Measurements from ENCODE around the gene MPV17L2.
A peak's percentile ranks its signal among the peaks of the same experiment; 100 is the strongest.
"Not testable (repeated sequence)": the region's sequence is repeated elsewhere in the genome, so short reads cannot be mapped to it uniquely, and the experiment has no call there.

MPV17L2 gene

DNA sequence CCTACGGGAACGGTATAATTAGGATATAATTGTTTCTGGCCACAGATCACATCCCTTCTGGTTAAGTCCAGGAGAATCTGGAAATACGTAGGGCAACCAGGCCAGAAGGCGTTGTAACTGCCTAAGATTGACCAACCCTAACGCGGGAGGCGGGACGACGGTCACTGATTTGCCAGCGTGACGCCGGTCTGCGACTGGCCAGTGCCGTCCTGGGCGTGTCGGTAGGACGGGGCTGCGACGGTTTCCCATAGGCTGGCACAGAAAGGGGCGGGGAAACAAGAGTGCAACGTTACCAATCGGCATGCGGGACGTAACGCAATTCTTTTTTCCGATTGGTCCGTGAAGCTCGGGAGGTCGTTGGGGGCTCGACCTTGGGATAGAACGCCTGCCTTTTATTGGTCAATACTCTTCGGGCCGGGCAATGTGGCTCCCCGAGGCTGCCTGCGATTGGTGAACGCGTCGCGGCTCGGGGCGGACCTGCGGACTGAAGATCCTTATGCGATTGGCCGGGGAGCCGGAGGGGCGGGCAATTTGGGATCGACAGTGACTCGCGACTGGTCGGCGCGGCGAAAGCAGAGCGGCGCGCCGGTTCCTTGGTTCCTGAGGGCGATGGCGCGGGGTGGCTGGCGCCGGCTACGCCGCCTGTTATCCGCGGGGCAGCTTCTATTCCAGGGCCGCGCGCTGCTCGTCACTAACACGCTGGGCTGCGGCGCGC is at the start of gene MPV17L2:
MPV17L2 (plus strand) TSS at position 546 of the 715 bp plus-strand sequence; CDS start at position 610, 64 bp downstream.
- peak; percentile 96 for DNase-seq (ENCODE audit: low read depth in 2 of 2)

DNA sequence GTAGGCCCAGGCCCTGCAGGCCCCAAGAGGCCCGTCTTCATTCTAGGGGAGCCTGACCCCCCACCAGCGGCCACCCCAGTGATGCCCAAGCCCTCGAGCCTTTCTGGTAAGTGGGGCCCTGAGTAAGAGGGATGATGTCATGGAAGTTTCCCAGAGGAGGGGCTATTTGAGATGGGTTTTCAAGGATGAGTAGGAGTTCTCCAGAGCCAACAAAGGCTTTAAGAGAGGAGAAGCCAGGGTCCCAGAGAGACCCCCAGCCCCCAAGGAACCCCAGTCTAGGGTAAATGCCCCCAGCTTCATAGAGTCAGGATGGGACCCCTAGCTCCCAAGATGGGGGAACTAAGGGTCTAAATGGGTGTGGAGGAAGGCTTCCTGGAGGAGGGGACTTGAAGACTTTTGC is 49.1 kb upstream of the MPV17L2 start:
- DNase-seq (ENCODE audit: low read depth in 2 of 2), result no peak

DNA sequence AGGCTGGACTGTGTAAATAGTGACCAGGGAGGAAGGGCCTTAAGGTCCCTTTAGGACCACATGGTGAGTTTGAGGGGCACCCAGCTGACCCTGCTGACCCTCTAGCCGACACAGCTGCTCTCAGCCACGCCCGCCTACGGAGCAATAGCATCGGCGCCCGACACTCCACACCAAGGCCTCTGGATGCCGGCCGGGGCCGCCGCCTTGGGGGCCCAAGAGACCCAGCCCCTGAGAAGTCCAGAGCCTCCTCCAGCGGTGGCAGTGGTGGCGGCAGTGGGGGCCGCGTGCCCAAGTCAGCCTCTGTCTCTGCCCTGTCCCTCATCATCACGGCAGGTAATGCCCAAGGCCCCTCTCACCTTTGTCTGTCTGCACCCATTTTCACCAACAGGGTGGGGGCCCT is 48.7 kb upstream of the MPV17L2 start:
- no peak for DNase-seq (ENCODE audit: low read depth in 2 of 2)

GRCh38 chr19:18144906-18145305 is 48.1 kb upstream of the MPV17L2 start:
- DNase-seq (ENCODE audit: low read depth in 2 of 2), result no peak

GRCh38 chr19:18145391-18145999 is 47.5 kb upstream of the MPV17L2 start:
- no peak for DNase-seq (ENCODE audit: low read depth in 2 of 2)

DNA sequence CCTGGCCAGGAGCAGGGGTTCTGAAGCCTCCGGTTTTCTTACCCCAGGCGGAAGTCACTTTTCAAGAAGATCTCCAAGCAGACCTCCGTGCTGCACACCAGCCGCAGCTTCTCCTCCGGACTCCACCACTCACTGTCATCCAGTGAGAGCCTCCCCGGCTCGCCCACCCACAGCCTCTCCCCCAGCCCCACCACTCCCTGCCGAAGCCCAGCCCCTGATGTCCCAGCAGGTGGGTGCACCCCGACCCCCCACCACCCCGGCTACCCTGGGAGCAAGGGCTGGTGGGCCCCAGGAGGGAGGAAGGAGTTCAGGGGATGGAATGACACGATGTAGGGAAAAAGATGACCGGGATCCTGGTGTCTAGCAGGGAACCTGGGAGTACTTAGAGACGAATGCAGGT is 45.6 kb upstream of the MPV17L2 start:
- DNase-seq (ENCODE audit: low read depth in 2 of 2), result no peak

DNA sequence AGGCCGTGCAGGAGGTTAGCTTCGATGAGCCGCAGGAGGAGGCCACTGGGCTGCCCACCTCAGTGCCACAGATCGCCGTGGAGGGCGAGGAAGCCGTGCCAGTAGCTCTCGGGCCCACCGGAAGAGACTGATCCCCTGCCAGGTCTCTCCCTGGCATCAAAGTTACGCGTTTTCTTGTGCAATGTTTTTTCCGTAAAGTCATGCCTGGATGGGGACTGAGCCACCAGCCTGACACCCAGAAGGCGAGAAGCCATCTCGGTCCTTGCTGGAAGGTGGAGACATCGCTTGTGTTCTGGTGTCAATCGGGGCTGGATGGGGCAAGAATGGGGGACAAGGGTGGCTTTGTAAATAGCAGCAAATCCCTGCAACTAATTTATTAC is 43.4 kb upstream of the MPV17L2 start:
- no peak for DNase-seq (ENCODE audit: low read depth in 2 of 2)

- DNase-seq (ENCODE audit: low read depth in 2 of 2), result no peak
These were observed 42.0 kb upstream of the MPV17L2 start for GRCh38 chr19:18150776-18151624.

DNA sequence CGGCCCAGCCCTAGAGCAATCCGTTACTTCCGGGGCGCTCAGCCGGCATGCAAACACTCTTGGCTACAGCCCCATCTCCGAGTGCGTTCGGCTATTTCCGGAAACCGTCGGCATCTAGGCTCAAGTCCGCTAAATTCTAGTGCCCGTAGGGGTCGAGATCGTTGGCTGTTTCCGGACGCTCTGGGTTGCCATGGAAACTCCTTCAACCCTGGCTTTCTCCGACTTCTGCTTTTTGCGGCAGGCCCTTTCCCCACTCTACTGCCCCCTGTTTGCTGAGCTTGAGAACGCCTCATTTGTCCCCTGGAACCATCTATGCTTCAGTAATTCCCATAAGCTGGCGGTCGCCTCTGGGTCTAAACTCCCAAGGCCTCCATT is 40.6 kb upstream of the MPV17L2 start:
- peak; percentile 93 to 99 for DNase-seq (ENCODE audit: low read depth in 2 of 2)

DNA sequence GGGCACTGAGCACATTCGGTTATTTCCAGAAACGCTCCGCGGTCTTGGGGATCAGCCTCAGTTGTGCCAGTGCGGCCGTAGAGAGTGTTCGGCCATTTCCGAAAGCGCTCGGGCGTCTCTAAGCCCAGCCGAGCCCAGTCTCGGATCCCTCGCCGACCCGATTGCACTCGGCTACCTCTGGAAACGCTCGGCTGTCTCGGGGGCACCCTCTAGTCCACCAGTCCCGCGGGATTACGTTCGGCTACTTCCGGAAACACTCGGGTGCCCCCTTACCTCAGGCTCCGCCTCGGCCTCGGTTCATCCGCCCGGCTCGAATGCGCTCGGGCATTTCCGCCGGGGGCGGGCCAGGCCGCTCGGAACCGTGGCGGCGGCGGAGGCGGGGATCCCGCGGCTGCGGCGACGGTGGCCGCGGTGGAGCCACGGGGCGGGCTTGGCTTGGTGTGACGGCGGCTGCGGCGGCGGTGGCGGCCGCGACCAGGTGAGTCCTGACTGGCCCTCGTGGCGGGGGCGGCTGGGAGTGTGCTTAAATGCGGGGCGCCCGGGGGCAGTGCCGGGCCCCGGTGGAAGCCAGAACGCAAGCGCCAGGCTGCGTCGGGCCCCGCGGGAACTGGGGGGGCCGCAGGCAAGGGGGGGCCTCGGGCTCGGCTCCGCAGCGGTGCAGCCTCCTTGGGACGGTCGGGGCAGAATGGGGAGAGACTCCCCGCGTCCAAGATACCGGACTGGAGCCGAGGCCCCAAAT is 40.0 kb upstream of the MPV17L2 start, which contains the start of gene PIK3R2:
PIK3R2 (plus strand) TSS at position 347 of the 739 bp plus-strand sequence. CDS start 2,717 bp downstream, outside the sequence.
- peak; percentile 99 to 100 for DNase-seq (ENCODE audit: low read depth in 2 of 2)

- peak in 1 of 2 experiments; percentile 30 for DNase-seq (ENCODE audit: low read depth in 2 of 2)
These were observed 39.4 kb upstream of the MPV17L2 start for GRCh38 chr19:18153556-18154134.

GRCh38 chr19:18155095-18156087 is 37.6 kb upstream of the MPV17L2 start:
- DNase-seq (ENCODE audit: low read depth in 2 of 2), result no peak

GRCh38 chr19:18156268-18156667 is 36.8 kb upstream of the MPV17L2 start:
- DNase-seq (ENCODE audit: low read depth in 2 of 2), result no peak

DNA sequence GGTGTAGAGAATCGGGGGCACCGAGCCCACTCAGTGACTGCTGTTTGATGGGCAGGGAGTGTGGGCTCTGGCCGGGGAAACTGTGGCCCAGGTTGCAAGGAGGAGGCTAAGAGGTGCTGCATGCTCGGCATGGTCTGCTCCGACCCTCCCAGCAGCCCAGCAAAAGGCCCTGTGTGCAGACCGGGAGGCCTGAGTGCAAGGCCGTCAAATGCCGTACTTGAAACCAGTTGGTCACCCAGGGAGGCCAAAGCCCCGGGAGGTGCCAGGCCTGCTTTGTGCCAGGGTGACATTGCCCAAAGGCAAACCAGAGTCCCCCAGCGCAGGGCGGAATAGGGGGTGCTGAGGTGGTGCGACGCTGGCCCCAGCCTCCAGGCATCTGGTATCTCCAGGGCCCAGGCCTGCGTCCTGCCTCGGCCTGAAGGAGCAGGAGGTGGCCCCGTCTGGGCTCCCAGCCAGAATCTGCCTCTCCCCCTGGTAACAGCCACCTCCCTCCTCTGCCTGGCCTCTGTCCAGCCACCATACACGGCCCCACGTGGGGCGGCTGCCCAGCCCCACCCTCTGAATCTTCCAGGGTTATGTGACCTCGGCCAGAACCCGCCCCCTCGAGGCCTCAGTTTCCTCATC is 36.1 kb upstream of the MPV17L2 start:
- no peak for DNase-seq (ENCODE audit: low read depth in 2 of 2)

GRCh38 chr19:18157465-18158063 is 35.5 kb upstream of the MPV17L2 start:
- DNase-seq (ENCODE audit: low read depth in 2 of 2), result no peak

DNA sequence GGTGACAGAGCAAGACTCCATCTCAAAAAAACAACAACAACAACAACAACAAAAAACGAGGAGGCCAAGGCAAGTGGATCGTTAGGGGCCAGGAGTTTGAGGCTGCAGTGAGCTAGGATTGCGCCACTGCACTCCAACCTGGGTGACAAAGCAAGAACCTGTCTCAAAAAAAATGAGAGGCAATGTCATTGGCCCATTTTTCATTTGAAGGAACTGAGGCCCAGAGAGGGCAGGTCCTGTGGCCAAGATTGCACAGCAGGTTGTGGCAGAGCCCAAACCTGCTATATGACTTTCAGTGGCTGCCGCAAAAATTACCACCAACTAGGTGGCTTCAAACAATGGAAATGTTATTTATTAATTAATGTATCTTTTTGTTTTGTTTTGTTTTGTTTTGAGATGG is 34.6 kb upstream of the MPV17L2 start:
- no peak for DNase-seq (ENCODE audit: low read depth in 2 of 2)

GRCh38 chr19:18159059-18159616 is 33.9 kb upstream of the MPV17L2 start:
- DNase-seq (ENCODE audit: low read depth in 2 of 2), result not testable (repeated sequence)

- no peak for DNase-seq (ENCODE audit: low read depth in 2 of 2)
These were observed 33.2 kb upstream of the MPV17L2 start for GRCh38 chr19:18159810-18160209.

DNA sequence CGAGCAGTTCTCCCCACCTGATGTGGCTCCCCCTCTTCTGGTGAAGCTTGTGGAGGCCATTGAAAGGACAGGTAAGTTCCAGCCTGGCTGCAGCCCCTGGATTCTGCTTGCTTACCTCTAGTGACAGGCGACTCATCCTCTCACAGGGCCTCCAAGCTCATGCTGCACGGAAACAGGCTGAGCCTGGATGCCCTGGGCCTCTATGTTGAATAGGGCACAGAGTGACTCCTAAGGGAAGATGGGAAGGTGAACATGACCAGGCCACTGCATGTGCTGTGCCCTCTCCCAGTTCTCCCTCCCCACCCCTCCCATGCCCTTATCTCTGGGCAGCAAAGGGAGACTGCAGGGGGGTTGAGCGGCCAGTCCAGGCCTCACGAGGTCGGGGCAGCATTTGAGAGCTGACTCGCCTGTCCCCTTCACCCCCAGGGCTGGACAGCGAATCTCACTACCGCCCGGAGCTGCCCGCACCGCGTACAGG is 32.5 kb upstream of the MPV17L2 start:
- DNase-seq (ENCODE audit: low read depth in 2 of 2), result no peak

Data from stimulated activated CD4-positive, alpha-beta T cell treated with anti-CD3 and anti-CD28 coated beads, Interleukin-12 subunit alpha, Interleukin-12 subunit beta, amount 100 ng/mL, for 24 hours (primary cell).